Measurements from ENCODE around the gene ITPR2.
"Not testable (repeated sequence)": the region's sequence is repeated elsewhere in the genome, so short reads cannot be mapped to it uniquely, and the experiment has no call there.

The ITPR2 gene

DNA sequence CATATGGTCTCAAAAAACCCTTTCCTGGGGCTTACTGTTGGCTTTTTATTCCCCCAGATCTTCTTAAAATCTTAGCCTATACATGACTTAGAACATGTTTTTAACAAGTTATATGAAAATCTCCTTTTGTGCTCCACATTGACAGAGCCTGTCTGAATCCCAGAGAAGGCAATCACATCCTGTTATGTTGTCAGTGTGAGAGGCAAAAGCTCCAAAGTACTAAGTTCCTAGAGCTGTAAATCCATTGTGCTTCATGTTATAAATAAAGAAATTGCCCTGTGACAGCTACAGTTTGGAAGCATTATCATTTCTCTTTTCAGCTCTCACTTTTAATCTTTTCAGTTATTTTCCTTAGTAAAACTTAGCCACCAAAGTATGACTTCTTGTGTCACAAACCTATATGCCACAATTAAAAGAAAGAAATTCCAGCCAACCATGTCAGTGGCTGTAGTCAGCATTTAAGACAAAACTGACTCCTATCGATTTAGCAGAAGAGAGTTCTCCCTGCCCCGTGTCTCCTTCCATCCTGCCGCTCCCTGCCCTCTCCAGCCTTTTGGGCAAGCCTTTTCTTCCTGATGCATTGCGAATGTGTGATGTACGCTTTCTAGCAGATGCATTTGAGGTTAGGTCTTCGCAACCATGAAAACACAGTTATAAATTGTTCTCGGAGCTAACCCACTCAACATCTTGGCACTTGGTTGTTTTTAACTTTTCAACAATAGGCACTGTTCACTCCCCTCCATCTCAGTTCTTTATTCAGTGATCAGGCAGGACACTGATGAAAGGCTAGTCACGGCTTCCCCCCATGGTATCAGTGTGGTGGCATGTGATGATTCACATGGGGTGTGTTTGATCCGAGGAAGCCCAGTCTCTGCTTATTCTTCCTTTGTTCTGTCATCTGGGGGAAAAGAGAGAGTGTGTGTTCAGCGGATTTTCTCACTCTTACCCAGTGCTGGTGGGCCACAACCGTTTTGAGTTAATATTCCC, 494.1 kb downstream of the ITPR2 start:
- no peak for DNase-seq (ENCODE audit: low read depth in 2 of 2)

DNA sequence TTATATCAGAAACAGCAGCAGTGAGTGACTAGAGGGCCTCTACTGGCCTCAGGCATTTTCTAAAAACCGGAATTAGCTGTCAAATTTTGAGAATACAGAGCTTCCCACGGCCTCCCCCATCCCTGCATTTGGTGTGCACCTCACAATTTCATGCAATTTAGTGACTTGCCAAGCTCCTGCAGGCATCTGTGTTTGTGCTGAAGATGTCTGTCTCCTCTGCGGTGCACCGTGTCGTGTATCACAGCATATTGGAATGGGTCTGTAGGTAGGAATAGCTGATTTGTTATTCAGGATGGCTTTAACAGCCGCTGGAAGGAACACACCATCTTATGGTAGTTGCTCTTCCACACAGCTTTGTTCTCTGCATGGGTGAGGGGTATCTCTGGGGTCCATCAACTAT, 497.3 kb downstream of the ITPR2 start:
- DNase-seq (ENCODE audit: low read depth in 2 of 2), result no peak

DNA sequence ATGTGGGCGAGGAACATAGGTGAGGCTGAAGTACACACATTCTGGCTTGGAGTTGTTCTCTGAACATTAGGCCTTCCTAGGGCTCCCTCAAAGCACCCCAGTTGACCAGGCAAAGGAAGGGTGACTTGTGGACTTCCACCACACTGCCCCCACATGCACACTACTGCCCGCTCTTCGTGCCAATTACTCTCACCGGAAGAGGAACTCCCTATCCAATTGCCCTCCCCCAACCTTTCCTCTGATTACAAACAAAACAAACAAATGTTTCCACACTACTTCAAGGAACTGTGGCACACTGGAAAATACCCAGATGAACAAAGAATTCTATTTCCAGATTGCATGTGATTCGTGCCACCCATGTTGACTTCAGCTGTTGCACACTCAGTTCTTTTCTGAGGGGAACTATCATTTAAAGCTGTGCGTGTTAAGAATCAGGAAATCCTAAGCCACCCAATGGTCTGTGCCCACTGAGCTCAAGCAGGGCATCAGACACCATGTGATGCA, 498.3 kb downstream of the ITPR2 start:
- DNase-seq (ENCODE audit: low read depth in 2 of 2), result no peak

DNA sequence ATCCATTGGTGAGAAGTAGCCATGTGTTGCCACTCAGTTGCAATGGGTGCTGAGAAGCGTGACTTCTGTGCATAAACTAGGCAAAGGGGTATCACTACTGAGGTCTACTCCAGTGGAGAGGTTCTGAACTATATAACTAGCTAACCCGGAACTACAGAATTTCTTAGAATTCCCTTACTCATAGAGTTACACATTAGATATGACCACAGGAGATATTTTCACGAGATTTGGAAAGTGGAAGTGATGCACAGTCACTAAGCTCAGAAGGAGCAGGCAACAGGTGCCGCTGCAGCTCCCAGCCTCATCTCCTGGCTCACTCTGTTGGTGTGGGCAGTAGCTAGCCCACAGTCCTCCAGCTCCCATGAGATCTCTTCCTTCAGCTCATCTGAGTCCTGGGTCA, 501.0 kb downstream of the ITPR2 start:
- DNase-seq (ENCODE audit: low read depth in 2 of 2), result no peak

DNA sequence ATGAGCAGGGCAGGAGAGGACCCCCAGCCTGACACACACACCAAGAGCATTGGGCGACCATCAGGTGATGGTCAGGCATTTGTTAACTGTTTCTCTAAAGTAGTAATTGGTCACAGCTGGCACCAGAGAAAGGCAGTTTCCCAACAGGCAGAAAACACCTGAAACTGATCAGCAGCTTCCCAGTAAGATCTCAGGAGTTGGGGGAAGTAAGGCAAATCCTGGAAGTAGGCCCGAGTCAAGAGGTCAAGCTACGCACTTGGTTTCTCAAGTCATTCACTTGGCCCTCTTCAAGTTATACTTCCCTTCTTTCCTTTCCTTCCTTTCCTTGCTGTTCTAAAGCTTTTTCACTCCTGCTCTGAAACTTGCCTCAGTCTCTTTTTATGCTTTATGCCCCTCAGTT, 501.9 kb downstream of the ITPR2 start:
- no peak for DNase-seq (ENCODE audit: low read depth in 2 of 2)

DNA sequence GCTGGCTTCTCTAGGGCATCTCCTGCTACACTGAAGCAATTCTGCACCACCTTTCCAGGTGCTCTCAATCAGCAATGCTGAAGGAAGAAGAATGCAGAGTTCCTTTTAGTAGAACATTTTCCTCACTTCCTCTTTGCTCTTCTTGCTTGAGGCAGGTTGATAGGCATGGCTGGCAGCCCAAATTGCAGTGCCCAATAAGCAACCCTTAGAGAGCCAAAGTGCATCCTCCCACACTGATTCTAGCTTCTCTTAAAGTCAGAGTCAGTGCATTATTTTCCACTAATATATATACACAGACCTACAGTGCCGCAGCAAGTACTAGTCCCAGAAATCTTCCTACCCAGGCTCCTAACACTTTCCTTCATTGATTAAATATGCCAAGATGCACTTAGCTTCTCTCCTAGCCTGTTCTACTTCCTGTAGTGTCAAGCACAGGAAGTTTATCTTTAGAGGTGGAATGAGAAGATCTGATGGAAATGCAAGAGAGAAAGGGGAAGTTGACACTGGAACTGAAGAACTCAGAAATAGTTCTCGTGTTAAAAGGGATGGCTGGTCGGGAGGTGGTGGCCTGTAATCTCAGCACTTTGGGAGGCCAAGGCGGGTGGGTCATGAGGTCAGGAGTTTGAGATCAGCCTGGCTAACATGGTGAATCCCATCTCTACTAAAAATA, 504.9 kb downstream of the ITPR2 start:
- no peak for DNase-seq (ENCODE audit: low read depth in 2 of 2)

DNA sequence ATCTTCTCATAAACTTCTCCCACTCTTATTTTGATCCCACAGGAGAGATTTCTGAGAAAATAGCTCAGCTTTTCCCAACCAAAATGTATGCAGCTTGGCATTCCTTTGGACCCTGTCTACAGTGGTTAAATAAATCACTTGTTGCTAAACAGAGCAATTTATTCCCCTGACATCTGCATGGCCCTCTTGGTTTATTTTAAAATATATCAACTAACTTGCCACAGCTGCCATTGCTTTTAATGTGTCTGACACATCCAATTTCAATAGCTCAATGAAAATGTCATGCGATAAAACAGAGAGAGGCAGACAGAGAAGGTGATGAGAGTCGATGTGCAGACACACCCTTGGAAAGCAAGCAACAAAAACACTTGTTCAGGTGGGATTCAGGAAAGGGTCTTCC, 509.3 kb downstream of the ITPR2 start:
- DNase-seq (ENCODE audit: low read depth in 2 of 2), result no peak

DNA sequence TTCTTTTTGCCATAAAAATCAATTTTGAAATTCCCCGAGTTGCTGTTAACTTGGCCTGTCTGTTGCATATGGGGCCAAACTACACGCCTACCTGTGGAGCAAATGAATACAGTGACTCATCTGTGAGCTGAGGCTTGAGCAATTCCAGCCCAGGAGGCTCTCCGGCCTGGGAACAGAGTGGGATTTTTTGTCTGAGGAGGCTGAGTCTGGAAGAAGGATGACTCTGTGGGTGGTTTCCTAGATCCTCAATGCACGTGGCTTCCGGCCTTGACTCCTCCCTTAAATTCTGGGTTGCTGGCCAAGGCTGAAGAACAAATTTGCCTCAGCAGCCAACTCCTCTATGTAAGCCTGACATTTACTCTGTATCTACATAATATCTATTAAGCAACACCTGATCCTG, 513.5 kb downstream of the ITPR2 start:
- DNase-seq (ENCODE audit: low read depth in 2 of 2), result no peak

DNA sequence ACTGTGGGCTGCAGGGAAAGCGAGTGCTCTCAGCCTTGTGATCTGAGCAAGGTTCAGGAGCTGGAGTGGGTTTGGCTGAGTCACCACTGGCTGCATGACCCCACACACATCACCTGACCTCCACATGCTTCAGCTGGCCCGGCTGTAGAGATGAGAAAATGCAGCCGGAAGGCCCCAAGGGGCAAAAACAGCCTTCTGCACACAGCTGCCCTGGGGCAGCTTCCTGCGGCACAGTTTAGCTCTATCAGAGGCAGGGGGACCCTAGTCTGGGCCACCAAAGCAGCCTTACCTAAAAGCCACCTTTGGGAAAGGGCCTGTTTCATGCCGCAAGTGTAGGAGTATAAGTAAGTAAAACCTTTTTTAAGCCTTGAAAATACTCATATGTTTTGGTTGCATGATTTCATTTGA, 514.3 kb downstream of the ITPR2 start:
- no peak for DNase-seq (ENCODE audit: low read depth in 2 of 2)

DNA sequence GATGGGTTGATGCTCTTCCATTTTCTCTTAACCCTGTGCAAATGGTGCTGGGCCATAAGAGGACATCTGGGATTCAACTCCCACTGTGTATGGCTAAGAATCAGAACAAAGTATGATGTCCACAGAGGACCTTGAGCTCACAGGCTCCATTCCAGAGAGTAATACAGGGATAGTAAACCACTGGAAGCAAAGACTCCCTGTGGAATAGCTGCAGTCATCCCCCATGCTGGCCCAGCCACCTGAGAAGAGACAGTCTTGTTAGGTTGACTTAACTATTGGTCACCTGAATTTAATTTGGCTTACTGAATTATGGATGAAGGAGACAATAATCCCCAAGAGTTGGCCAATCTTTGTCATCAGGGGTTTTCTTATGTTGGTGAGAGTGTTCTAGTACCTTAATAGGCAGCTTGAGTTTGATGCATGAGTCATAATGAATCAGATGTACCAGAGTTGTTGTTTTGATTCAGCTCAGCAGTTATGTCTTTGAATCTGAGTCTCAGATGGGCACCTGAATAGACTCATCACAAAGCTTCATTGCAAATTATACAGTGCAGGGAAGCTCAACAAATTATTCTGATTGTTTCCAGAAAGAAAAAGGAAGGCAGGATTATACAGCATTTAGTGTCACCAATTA, 514.9 kb downstream of the ITPR2 start:
- DNase-seq (ENCODE audit: low read depth in 2 of 2), result no peak

DNA sequence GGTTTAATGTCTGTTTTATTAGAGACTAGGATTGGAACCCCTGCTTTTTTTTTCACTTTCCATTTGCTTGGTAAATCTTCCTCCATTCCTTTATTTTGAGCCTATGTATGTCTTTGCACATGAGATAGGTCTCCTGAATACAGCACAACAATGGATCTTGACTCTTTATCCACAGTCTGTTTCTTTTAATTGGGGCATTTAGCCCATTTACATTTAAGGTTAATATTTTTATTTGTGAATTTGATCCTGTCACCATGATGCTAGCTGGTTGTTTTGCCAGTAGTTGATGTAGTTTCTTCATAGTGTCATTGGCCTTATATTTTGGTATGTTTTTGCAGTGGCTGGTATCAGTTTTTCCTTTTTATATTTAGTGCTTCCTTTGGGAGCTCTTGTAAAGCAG, 518.9 kb downstream of the ITPR2 start:
- DNase-seq (ENCODE audit: low read depth in 2 of 2), result not testable (repeated sequence)

DNA sequence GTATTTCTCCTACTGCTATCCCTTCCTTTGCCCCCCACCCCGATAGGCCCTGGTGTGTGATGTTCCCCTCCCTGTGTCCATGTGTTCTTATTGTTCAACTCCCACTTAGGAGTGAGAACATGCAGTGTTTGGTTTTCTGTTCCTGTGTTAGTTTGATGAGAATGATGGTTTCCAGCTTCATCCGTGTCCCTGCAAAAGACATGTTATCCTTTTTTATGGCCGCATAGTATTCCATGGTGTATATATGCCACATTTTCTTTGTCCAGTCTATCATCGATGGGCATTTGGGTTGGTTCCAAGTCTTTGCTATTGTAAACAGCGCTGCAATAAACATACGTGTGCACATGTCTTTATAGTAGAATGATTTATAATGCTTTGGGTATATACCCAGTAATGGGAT, 522.5 kb downstream of the ITPR2 start:
- not testable (repeated sequence) for DNase-seq (ENCODE audit: low read depth in 2 of 2)

DNA sequence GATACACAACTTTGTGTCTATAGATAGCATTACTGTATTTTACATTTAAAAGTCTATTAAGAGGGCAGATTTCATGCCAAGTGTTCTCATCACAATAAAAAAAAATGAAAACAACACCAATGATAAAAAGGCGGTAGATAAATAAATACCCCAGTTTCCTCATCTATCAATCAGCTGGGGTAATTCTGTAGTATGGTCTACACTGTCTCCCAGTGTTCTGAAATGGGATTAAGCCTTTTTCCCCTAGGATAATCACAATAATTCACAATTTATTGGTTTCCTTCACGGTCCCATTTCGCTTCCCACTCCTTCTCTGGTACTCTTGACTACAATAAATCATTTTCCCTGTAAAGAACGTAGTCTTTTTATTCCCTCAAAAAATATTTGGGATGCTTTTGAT, 523.4 kb downstream of the ITPR2 start:
- no peak for DNase-seq (ENCODE audit: low read depth in 2 of 2)

DNA sequence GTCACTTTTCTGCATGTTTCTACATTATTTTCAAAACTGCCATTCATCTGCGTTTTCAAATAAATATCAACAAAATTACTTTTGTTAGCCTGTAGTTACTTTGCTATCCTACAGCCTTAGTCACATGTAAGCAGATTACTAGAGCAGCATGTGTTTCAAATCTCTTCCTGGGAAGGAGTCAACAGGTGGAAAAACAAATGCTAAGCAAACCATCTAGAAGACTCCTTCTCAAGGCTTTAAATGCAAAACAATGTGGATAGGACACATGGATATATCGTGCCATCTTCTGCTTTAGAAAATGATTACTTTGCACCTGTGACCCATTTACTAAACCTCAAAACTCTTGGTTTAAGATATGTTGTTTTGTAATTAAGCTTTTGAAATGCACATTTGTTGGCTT, 528.7 kb downstream of the ITPR2 start:
- DNase-seq (ENCODE audit: low read depth in 2 of 2), result no peak

DNA sequence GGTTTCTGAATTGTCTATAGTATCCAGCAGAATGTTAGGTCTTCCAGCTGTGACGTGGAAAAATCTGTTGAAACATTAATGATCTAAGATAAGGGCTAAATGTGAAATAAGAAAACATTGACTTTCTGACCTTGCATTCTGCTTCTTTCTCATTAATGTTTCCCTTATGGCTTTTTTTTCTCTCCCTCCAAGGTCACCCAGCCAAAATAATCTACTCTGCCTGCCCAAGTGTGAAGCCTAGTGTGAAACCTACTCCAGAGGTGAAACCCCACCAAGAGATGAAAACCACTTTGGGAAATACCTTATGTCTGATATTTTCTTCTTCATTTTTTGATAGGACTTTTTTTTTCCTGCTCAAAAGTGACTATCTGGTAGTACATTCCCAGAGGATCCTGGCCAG, 529.6 kb downstream of the ITPR2 start:
- DNase-seq (ENCODE audit: low read depth in 2 of 2), result no peak

DNA sequence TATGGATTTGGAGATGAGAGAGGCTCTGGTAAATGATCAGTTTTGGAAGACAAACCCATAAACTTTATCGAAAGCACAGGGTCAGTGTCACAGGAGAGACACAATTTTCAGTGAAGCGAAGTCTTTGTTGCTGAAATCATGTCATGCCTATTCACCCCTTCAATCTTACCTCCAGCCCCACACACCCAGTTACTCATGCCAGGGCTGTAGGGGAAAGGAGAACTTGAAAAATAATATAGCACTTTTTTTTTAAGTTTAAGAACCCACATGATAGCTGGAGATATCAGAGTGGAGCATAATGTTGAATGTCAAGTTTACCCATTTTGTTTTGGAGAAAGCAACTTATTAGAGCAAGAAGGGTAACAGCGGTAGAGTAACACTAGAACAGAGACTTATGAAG, 530.2 kb downstream of the ITPR2 start:
- DNase-seq (ENCODE audit: low read depth in 2 of 2), result no peak

DNA sequence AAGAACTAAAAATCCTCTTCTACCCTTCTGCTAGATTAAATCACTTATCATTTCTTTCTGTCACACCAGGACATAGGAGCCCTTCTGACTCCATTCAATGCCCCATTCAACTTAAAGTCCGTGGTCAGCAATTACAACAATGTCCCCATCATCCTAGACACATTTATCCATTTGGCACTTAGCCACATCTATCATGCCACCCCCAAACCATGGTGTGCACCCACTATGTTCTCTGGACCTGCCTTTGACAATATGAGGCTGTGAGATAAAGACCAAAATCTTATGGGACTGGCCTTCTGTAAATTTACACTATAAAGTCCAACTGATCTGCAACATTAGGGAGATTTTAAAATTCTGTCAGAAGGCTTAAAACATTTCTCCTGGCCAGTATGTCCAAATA, 533.2 kb downstream of the ITPR2 start:
- DNase-seq (ENCODE audit: low read depth in 2 of 2), result no peak

DNA sequence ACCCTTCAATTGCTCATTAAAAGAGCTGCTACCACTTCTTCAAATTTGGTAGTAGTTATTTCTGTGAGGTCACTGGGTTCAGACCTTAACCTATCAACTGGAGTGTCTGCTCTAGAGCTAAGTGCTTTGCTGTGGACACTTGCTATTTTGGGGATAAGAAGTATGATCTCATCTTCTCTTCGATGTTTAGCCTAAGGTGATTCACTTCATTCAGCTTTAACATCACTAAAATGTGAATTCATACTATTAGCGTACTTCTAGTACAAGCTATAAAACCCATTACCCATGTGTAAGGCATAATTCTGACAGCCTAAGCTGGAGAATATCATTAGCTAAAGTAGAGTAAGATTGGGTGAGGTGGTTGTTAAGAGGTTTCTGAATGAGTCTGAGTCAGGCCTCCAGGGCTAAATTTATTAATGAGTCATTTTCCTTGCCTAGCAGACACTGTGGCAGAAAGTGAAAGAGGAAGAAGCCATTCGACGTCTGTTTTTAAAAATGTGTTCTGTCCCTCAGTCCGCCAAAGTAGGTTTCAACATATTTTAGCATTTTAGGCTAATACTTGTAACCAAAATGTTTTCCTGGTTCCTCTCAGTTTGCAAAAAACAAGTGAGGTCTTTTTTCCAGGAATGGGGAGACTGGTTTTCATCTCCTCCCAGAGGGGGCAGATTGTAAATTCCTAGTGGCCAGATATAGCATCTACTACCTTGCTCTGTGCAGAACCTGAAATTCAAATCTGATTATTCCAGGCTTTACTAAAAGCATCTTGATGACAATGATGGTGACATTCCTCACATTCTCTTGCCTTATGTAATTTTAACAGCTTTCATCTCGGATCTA, 534.0 kb downstream of the ITPR2 start:
- DNase-seq (ENCODE audit: low read depth in 2 of 2), result no peak

DNA sequence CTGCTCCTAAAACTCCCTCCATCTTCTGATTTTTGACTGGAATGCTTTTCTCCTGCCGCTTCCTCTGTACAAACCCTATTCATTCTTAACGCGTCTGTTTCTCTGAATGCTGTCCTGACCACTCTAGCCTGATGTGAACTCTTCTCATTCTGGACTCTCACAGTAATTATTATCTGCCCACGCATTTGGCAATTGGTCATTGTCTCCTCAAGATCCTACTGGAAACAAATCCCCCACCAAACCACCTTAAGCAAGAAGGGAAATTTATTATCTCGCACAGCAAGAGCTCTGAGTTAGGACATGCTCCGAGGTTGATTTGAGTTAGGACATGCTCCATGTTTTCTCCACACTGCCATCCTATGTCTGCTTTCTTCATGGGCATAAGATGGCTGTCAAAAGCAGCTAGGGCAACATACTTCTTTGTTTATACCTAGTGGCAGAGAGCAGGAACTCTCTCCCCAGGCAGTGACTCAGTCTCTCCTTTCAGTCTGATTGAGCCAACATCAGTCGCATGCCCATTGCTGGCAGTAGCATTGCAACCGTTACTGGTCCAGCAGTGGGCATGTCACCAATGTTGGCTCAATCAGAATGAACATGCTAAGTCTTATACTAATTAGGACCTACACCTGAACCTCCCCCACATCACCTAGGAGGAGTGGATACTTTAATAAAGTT, 535.5 kb downstream of the ITPR2 start:
- no peak for DNase-seq (ENCODE audit: low read depth in 2 of 2)

DNA sequence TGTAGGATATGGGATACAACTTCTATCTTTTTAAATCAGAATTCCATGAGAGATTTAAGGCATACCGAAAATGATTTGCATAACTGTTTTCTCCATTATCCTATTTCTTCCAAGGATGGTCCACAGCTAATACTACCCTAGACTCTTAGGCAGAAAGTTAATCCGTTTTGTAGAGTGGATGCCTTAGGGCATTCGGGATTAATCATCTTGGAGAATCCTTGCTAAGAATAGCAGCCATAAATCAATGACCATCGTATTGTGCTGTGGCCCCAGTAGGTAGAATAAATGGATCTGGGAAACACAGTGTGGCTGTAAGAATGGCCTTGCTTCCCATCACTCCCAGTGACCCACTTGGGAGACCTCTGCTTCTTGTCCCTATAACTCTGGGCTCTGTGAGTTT, 538.0 kb downstream of the ITPR2 start:
- no peak for DNase-seq (ENCODE audit: low read depth in 2 of 2)

DNA sequence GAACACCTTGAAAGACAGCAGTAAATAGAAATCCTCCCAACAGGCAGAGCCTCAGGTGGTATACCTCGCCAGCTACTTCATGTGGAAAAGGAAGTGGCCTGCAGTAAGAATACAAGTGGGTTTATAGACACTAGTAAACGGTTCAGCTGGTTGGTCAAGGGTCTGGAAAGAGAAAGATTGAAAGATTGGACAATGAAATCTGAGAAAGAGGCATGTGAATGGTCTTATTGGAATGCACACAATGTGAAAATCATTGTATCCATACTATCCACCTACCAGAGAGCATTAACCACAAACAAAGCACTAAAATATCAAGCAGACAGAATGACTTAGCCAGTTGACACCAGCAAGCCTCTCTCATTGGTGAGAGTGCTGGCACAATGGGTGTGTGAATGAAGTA, 539.4 kb downstream of the ITPR2 start:
- DNase-seq (ENCODE audit: low read depth in 2 of 2), result no peak
